Astrocyte (in vitro differentiated cells and primary cell): Measurements from ENCODE around the gene FAM170B. TPM values are rescaled to one million over a fixed set of nuclear protein-coding genes. Genes with fewer than 3 reads are reported as not detected.

Experiments used
- DNase-seq: peaks from one replicate; pipeline ENCODE4 v3.0.0-alpha.2; 2010; ENCODE audit warnings: low read depth
- FAIRE-seq: peaks from 2 replicates; lab custom pipeline; 2011; peaks lifted over from hg19 to GRCh38; lab: Jason Lieb, UNC
- H2AFZ ChIP-seq: 2 replicates; pipeline ENCODE4 v1.6.0; 2012; ENCODE audit warnings: low read depth, low read length, inconsistent platforms
- H3K27ac ChIP-seq: 2 replicates; pipeline ENCODE4 v1.5.1; 2011; ENCODE audit warnings: low read depth, low read length, inconsistent platforms
- H3K27me3 ChIP-seq: 2 replicates; pipeline ENCODE4 v1.6.0; 2011; ENCODE audit warnings: low read length, inconsistent platforms; ENCODE audit not compliant: insufficient read depth
- H3K36me3 ChIP-seq: 2 replicates; pipeline ENCODE4 v1.5.1; 2011; ENCODE audit warnings: low read length, inconsistent platforms; ENCODE audit not compliant: insufficient read depth
- H3K4me1 ChIP-seq: 2 replicates; pipeline ENCODE4 v1.5.1; 2011; ENCODE audit warnings: low read length, inconsistent platforms; ENCODE audit not compliant: insufficient read depth
- H3K4me2 ChIP-seq: 2 replicates; pipeline ENCODE4 v1.6.0; 2012; ENCODE audit warnings: low read length, inconsistent platforms
- H3K4me3 ChIP-seq: 2 replicates; pipeline ENCODE4 v1.5.1; 2011; ENCODE audit warnings: low read depth, mild to moderate bottlenecking, low read length, inconsistent platforms; ENCODE audit not compliant: insufficient read depth
- H3K79me2 ChIP-seq: 2 replicates; pipeline ENCODE4 v1.6.0; 2012; ENCODE audit warnings: mild to moderate bottlenecking, low read length, inconsistent platforms; ENCODE audit not compliant: insufficient read depth
- H3K9ac ChIP-seq: 2 replicates; pipeline ENCODE4 v1.6.0; 2012; ENCODE audit warnings: mild to moderate bottlenecking, low read length, inconsistent platforms
- H3K9me3 ChIP-seq: 2 replicates; pipeline ENCODE4 v1.5.1; 2012; ENCODE audit warnings: low read depth, mild to moderate bottlenecking, low read length, inconsistent platforms; ENCODE audit not compliant: insufficient read depth
- H4K20me1 ChIP-seq: 2 replicates; pipeline ENCODE4 v1.6.0; 2012; ENCODE audit warnings: low read length, inconsistent platforms; ENCODE audit not compliant: insufficient read depth
- H3K27ac Mint-ChIP-seq: one replicate; pipeline ENCODE4 v1.8.0; 2021; ENCODE audit warnings: mild to moderate bottlenecking, mixed read lengths; ENCODE audit not compliant: unreplicated experiment
- H3K27me3 Mint-ChIP-seq: one replicate; pipeline ENCODE4 v1.8.0; 2021; ENCODE audit warnings: low read depth, mixed read lengths; ENCODE audit not compliant: unreplicated experiment
- H3K36me3 Mint-ChIP-seq: one replicate; pipeline ENCODE4 v1.8.0; 2021; ENCODE audit warnings: low read depth, mixed read lengths; ENCODE audit not compliant: unreplicated experiment
- H3K4me1 Mint-ChIP-seq: one replicate; pipeline ENCODE4 v1.8.0; 2021; ENCODE audit warnings: low read depth, mixed read lengths; ENCODE audit not compliant: unreplicated experiment
- H3K4me3 Mint-ChIP-seq: one replicate; pipeline ENCODE4 v1.8.0; 2021; ENCODE audit warnings: mild to moderate bottlenecking, moderate library complexity, mixed read lengths; ENCODE audit not compliant: unreplicated experiment
- H3K9me3 Mint-ChIP-seq: one replicate; pipeline ENCODE4 v1.8.0; 2021; ENCODE audit warnings: mild to moderate bottlenecking, mixed read lengths; ENCODE audit not compliant: unreplicated experiment
- CTCF ChIP-seq: IDR thresholded peaks from 2 replicates; pipeline ENCODE4 v1.5.1; 2011; ENCODE audit warnings: low read depth, mild to moderate bottlenecking, inconsistent platforms, low read length, moderate library complexity; ENCODE audit not compliant: insufficient read depth
- EZH2 ChIP-seq: IDR thresholded peaks from 2 replicates; pipeline ENCODE4 v1.6.1; 2012; ENCODE audit warnings: mild to moderate bottlenecking, low read length, inconsistent platforms; ENCODE audit not compliant: insufficient read depth
- total RNA-seq: library from RNA; stranded (reverse); gene quantifications from 2 replicates; pipeline ENCODE4 v1.2.1, GENCODE V29; 2021

Gene FAM170B
- total RNA-seq, 1 donor from 2014 or later = not detected

- peaks cover 11% of the 10 kb centered on the region for H3K4me1 ChIP-seq
- H3K4me3 ChIP-seq = no peak overlapping the region
- Mint-ChIP-seq H3K27me3 (peaks cover 24% of the 10 kb centered on the region), H3K27ac (no peak overlapping the region), H3K4me3 (no peak overlapping the region), H3K36me3 (no peaks in the 10 kb centered on the region), H3K4me1 (peaks cover 8% of the 10 kb centered on the region), H3K9me3 (no peaks in the 10 kb centered on the region)
- H3K9me3 ChIP-seq = no peaks in the 10 kb centered on the region
- H3K27me3 ChIP-seq = no peaks in the 10 kb centered on the region
- no peaks in the 10 kb centered on the region for H3K36me3 ChIP-seq
- TF ChIP-seq CTCF (no peak), EZH2 (no peak)
- no peak overlapping the region for H3K27ac ChIP-seq
- FAIRE-seq (no peak), DNase-seq (no peak)
- H4K20me1 ChIP-seq = no peaks in the 10 kb centered on the region
- no peak overlapping the region for H3K9ac ChIP-seq
- no peak overlapping the region for H2AFZ ChIP-seq
- no peak overlapping the region for H3K4me2 ChIP-seq
- H3K79me2 ChIP-seq = no peaks in the 10 kb centered on the region
Observed at GRCh38 chr10:49172777-49173132, 38.9 kb upstream of the FAM170B start.

GRCh38 chr10:49172061-49172776, 38.4 kb upstream of the FAM170B start:
- no peaks in the 10 kb centered on the region for H3K9me3 ChIP-seq
- H3K4me1 ChIP-seq = peaks cover 6% of the 10 kb centered on the region
- no peak overlapping the region for H3K27ac Mint-ChIP-seq
- peaks cover 24% of the 10 kb centered on the region for H3K27me3 Mint-ChIP-seq
- H3K9ac ChIP-seq = no peak overlapping the region
- H4K20me1 ChIP-seq = no peaks in the 10 kb centered on the region
- no peak overlapping the region for H3K27ac ChIP-seq
- H2AFZ ChIP-seq = no peak overlapping the region
- H3K79me2 ChIP-seq = no peaks in the 10 kb centered on the region
- no peaks in the 10 kb centered on the region for H3K27me3 ChIP-seq
- no peak overlapping the region for H3K4me2 ChIP-seq
- peaks cover 3% of the 10 kb centered on the region for H3K4me1 Mint-ChIP-seq
- TF ChIP-seq EZH2 (no peak), CTCF (no peak)
- H3K9me3 Mint-ChIP-seq = no peaks in the 10 kb centered on the region
- H3K36me3 Mint-ChIP-seq = no peaks in the 10 kb centered on the region
- FAIRE-seq (no peak), DNase-seq (no peak)
- H3K4me3 ChIP-seq = no peak overlapping the region
- H3K36me3 ChIP-seq = no peaks in the 10 kb centered on the region
- H3K4me3 Mint-ChIP-seq = no peak overlapping the region

- H3K9me3 Mint-ChIP-seq = no peaks in the 10 kb centered on the region
- H3K27me3 Mint-ChIP-seq = peaks cover 26% of the 10 kb centered on the region
- no peak for FAIRE-seq
- DNase-seq = no peak
- TF ChIP-seq CTCF (no peak), EZH2 (no peak)
- Histone ChIP-seq H3K27me3 (no peaks in the 10 kb centered on the region), H3K9me3 (no peaks in the 10 kb centered on the region), H3K27ac (no peak overlapping the region), H3K79me2 (no peaks in the 10 kb centered on the region), H3K4me2 (no peak overlapping the region), H3K9ac (no peak overlapping the region), H4K20me1 (no peaks in the 10 kb centered on the region), H3K4me3 (no peak overlapping the region), H2AFZ (no peak overlapping the region), H3K36me3 (no peaks in the 10 kb centered on the region), H3K4me1 (no peaks in the 10 kb centered on the region)
- H3K27ac Mint-ChIP-seq = no peak overlapping the region
- H3K36me3 Mint-ChIP-seq = no peaks in the 10 kb centered on the region
- no peak overlapping the region for H3K4me3 Mint-ChIP-seq
- H3K4me1 Mint-ChIP-seq = no peaks in the 10 kb centered on the region
Observed at GRCh38 chr10:49171326-49172060, 37.7 kb upstream of the FAM170B start.
